HUES64 (cell line): Measurements from ENCODE around the gene MRPL16.
"Not testable (repeated sequence)": the region's sequence is repeated elsewhere in the genome, so short reads cannot be mapped to it uniquely, and the experiment has no call there.

Experiments used
- H3K27ac ChIP-seq: 2 replicates; pipeline ENCODE4 v1.7.0; 2013; ENCODE audit warnings: low read depth, low read length, inconsistent platforms
- H3K27me3 ChIP-seq: 2 replicates; pipeline ENCODE4 v1.6.1; 2013; ENCODE audit warnings: mild to moderate bottlenecking, low read length; ENCODE audit not compliant: insufficient read depth
- H3K36me3 ChIP-seq: 2 replicates; pipeline ENCODE4 v1.6.1; 2013; ENCODE audit warnings: mild to moderate bottlenecking, low read length; ENCODE audit not compliant: insufficient read depth
- H3K4me1 ChIP-seq: 2 replicates; pipeline ENCODE4 v1.6.1; 2013; ENCODE audit warnings: mild to moderate bottlenecking, low read length, moderate library complexity; ENCODE audit not compliant: insufficient read depth
- H3K4me3 ChIP-seq: 2 replicates; pipeline ENCODE4 v1.5.1; 2013; ENCODE audit warnings: mild to moderate bottlenecking, low read length, moderate library complexity
- H3K9ac ChIP-seq: 2 replicates; pipeline ENCODE4 v1.6.1; 2013; ENCODE audit warnings: mild to moderate bottlenecking, low read depth, low read length
- H3K9me3 ChIP-seq: 2 replicates; pipeline ENCODE4 v1.6.1; 2013; ENCODE audit warnings: low read depth, low read length; ENCODE audit not compliant: insufficient read depth
- WGBS: fragments of 150-250, 120-280 bp; methylation state at CpG from one replicate; pipeline ENCODE4 v1.1.7; 2013; ENCODE audit warnings: missing lambda C conversion rate; 5-methylcytosine and 5-hydroxymethylcytosine counted together

Gene MRPL16

DNA sequence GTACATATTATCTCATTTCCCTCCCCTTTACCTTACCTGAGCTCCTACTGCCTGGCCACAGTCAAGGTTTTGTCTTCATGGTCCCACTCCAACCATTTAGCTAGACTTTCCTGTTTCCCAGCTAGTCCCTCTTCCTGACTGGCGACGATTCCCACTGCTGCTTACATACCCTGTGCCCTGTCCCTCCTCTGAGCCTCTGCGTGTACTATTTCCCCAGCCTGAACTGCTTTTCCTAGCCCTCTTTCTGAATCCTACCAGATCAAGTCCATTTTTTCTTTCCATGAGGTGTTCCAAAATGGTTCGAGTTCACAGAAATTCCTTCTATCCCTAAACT lies 23.4 kb downstream of the MRPL16 start:
- no peak overlapping the region for H3K27ac ChIP-seq
- no peaks in the 10 kb centered on the region for H3K4me1 ChIP-seq
- peaks cover 70% of the 10 kb centered on the region for H3K36me3 ChIP-seq
- no peak overlapping the region for H3K4me3 ChIP-seq
- H3K9me3 ChIP-seq, result no peaks in the 10 kb centered on the region
- H3K27me3 ChIP-seq, result no peaks in the 10 kb centered on the region
- no peak overlapping the region for H3K9ac ChIP-seq
- WGBS, result 92% methylated on average over 4 of the region's 4 CpGs

DNA sequence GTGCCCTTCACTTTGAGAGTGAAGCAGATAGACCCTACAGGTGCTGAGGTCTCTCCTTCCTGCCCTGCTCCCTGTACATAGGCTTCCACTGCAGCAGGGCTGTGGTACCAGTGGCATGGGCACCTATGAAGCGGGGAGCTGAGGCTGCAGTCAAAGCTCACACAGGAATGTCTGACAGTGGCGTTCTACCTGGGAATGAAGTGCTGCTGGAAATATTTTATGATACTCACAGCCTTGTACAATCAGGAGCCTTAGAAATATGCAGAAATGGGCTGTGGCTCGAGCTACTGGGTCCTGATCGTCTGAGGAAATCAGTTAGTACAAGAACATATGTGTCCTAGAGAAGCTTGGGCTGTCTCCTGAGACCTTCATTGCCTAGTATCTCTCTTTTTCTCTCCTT lies 24.8 kb downstream of the MRPL16 start:
- 93% methylated on average over 4 of the region's 4 CpGs for WGBS
- Histone ChIP-seq H3K9me3 (no peaks in the 10 kb centered on the region), H3K4me1 (no peaks in the 10 kb centered on the region), H3K27me3 (no peaks in the 10 kb centered on the region), H3K36me3 (peaks cover 61% of the 10 kb centered on the region), H3K27ac (no peak overlapping the region), H3K9ac (no peak overlapping the region), H3K4me3 (no peak overlapping the region)

DNA sequence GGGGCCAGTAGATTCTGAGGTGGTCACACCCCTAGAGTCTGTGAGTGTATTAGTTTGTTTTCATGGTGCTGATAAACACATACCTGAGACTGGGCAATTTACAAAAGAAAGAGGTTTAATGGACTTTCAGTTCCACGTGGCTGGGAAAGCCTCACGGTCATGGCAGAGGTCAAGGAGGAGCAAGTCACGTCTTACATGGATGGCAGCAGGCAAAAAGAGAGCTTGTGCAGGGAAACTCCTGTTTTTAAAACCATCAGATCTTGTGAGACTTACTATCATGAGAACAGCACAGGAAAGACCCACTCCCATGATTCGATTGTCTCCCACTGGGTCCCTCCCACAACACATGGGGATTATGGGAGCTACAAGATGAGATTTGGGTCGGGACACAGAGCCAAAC lies 26.1 kb downstream of the MRPL16 start:
- not testable (repeated sequence) for H3K27me3 ChIP-seq, H3K9ac ChIP-seq, H3K4me1 ChIP-seq, H3K27ac ChIP-seq, H3K4me3 ChIP-seq, H3K9me3 ChIP-seq
- 87% methylated on average over 5 of the region's 5 CpGs for WGBS
- peaks cover 57% of the 10 kb centered on the region for H3K36me3 ChIP-seq

DNA sequence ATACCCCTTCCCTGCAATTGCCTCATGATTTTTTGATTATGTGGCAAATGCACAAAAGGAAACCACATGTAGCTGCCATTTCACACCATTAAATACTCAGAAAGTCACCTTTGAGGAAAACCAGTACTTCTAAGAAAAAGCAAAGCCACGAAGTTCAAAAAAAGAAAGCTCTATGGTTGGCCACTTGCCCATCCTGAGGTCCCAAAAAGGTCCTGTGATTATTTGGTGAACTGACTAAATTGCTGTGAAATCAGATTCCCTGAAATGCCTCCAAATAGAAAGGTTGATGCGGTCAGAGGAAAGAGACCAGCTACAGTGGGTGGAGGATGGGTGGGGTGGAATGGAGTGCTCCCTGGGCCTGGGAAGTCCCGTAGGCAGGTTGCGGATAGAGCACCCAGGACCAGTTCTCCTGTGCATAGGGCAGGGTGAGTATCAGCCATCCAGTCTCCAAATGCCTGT lies 26.9 kb downstream of the MRPL16 start:
- Histone ChIP-seq H3K9me3 (no peaks in the 10 kb centered on the region), H3K4me1 (no peaks in the 10 kb centered on the region), H3K4me3 (no peak overlapping the region), H3K36me3 (peaks cover 53% of the 10 kb centered on the region), H3K27ac (no peak overlapping the region), H3K27me3 (no peaks in the 10 kb centered on the region), H3K9ac (no peak overlapping the region)
- WGBS, result 95% methylated on average over 4 of the region's 4 CpGs

DNA sequence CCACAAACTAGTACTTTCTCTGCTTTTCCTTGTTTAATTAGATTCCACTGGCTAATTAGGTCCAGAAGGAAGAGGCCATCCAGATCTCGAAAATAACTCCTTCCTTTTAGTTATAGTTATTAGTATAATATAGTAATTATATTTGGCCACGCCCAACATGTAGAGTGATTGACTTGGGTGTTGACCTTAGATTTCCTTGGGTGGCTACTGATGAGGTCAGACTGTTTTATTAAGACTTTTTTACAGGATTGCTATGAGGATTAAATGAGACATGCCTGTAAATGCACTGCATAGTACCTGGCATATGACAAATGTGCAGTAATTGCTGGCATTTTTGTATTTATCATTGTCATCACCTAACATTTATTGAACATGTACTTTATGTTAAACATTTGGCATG lies 28.5 kb downstream of the MRPL16 start:
- H3K4me1 ChIP-seq, result no peaks in the 10 kb centered on the region

DNA sequence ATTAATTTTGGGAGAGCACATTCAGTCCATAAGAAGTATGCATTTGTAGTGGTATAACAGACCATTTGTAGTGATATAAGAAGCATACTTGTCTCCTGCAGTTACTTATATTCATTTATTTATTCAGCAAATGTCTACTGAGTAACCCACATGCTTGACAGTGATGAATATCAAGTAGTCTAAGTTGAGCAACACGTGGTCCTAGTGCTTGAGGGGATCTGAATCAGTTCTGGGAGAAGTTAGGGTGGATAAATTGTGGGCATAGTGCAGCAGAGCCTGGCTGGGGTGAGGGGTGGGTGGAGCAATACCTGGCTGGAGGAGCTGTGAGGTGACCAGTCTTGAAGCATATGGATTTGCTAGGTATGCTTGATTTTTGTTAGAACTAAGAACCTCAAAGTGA lies 31.1 kb downstream of the MRPL16 start:
- no peaks in the 10 kb centered on the region for H3K9me3 ChIP-seq
- H3K4me3 ChIP-seq, result no peak overlapping the region
- H3K27ac ChIP-seq, result no peak overlapping the region
- no peaks in the 10 kb centered on the region for H3K27me3 ChIP-seq
- H3K4me1 ChIP-seq, result no peaks in the 10 kb centered on the region
- peaks cover 54% of the 10 kb centered on the region for H3K36me3 ChIP-seq
- no peak overlapping the region for H3K9ac ChIP-seq
- WGBS, result 90% methylated on average over 1 of the region's 1 CpG

More for the DNA sequence above, 28.5 kb downstream of the MRPL16 start:
- Histone ChIP-seq H3K4me3 (no peak overlapping the region), H3K27me3 (no peaks in the 10 kb centered on the region), H3K9ac (no peak overlapping the region), H3K27ac (no peak overlapping the region), H3K36me3 (peaks cover 38% of the 10 kb centered on the region), H3K9me3 (no peaks in the 10 kb centered on the region)
- 100% methylated on average over 1 of the region's 2 CpGs for WGBS

DNA sequence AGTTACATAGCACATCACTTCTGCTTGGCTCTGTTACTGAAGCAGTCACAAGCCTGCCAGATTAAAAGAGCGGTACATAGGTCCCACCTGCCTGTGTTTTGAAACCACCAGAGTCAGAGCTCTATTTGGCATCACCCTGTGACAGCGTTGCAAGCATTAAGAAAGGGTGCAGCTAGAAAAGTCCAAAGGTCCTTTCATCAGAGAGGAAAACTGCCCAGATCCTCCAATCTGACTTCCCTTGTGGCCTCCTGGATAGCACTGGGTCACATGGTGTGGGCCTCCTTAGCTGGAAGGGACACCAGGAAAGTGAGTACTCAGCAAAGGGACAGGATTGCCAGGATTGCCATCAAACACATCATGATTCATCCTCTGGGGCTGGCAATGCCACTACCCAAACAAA lies 32.5 kb downstream of the MRPL16 start:
- H3K27me3 ChIP-seq, result no peaks in the 10 kb centered on the region
- H3K36me3 ChIP-seq, result peaks cover 52% of the 10 kb centered on the region
- H3K27ac ChIP-seq, result no peak overlapping the region
- no peaks in the 10 kb centered on the region for H3K9me3 ChIP-seq
- H3K4me1 ChIP-seq, result no peaks in the 10 kb centered on the region
- no peak overlapping the region for H3K9ac ChIP-seq
- 95% methylated on average over 2 of the region's 2 CpGs for WGBS
- no peak overlapping the region for H3K4me3 ChIP-seq

DNA sequence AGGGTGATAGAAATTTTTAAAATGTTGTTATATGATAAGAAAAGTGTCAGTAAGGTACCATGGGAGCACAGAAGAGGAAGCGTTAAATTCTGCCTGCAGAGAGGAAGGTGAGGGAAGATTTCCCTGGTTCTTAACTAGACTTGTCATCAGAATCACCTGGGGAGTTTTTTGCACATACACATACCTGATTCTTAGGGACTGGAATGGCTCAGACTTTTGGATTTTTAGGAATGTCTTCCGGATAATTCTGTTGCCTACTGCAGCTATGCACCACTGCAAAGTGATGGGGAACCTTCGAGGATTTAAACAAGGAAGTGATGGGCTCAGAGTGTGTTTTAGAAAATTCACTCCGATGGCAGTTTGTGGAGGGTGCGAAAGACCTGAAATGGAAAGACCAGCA lies 33.5 kb downstream of the MRPL16 start:
- WGBS, result 90% methylated on average over 5 of the region's 5 CpGs
- no peak overlapping the region for H3K4me3 ChIP-seq
- H3K27ac ChIP-seq, result no peak overlapping the region
- H3K9ac ChIP-seq, result no peak overlapping the region
- H3K27me3 ChIP-seq, result no peaks in the 10 kb centered on the region
- no peaks in the 10 kb centered on the region for H3K9me3 ChIP-seq
- no peaks in the 10 kb centered on the region for H3K4me1 ChIP-seq
- peaks cover 50% of the 10 kb centered on the region for H3K36me3 ChIP-seq

DNA sequence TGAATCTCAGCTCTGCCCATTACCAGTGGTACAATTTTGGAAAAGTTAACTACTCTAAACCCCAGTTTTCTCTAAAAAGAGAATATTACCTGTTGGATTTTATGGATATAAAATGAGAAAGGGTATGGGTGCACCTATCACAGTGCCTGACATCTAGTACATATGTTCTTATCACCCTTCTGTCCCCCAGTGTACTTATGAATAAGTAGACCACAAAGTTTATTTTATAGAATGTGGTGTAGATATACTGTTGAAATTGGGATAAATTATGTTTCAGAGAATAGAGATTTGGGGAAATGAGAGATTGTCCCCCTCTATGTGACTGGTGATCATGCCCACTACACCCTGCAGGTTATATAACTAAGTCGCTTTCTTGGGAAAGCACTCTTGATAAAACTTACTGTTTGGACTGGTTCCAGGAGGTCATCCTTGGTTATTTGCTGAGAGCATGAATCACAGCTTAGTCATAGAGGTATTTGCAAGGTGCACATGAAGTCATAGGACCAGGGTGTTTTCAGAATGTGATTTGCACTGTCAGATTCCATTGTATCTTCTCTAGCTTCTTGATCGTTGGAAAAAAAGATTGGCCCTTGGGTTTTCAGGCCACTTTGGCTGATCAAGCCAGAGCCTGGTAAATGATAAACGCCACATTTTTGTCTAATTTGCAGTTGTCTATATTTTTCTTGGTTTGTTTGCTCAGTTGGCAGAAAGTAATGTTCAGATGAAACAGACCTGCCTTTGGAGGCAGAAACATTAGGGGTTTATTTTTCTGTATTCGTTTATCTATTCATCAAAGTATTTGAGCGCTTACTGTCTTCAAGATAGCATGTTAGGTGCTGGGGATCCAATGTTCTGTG lies 34.1 kb downstream of the MRPL16 start:
- Histone ChIP-seq H3K27ac (no peak overlapping the region), H3K9ac (no peak overlapping the region), H3K4me1 (no peaks in the 10 kb centered on the region), H3K36me3 (peaks cover 46% of the 10 kb centered on the region), H3K9me3 (no peaks in the 10 kb centered on the region), H3K27me3 (no peaks in the 10 kb centered on the region), H3K4me3 (no peak overlapping the region)
- WGBS, result 92% methylated on average over 5 of the region's 5 CpGs

DNA sequence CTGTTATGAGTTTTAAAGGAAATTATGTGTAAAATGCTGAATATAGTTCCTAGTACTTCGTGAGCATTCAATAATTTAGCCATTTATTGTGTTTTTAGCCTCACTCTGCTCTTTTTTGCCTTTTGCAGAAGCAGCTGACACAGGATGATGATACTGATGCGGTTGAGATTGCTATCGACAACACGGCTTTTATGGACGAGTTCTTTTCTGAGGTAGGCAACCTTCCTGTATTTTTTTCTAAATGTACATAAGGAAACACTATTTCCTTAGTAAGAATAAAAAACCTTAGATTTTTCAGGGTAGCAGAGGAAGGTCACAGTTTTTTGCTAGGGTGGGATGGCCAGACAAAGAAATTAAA lies 37.5 kb downstream of the MRPL16 start:
- peaks cover 32% of the 10 kb centered on the region for H3K36me3 ChIP-seq
- H3K9me3 ChIP-seq, result no peaks in the 10 kb centered on the region
- H3K4me1 ChIP-seq, result no peaks in the 10 kb centered on the region
- H3K27ac ChIP-seq, result no peak overlapping the region
- H3K27me3 ChIP-seq, result no peaks in the 10 kb centered on the region
- 90% methylated on average over 3 of the region's 5 CpGs for WGBS
- H3K4me3 ChIP-seq, result no peak overlapping the region
- no peak overlapping the region for H3K9ac ChIP-seq

DNA sequence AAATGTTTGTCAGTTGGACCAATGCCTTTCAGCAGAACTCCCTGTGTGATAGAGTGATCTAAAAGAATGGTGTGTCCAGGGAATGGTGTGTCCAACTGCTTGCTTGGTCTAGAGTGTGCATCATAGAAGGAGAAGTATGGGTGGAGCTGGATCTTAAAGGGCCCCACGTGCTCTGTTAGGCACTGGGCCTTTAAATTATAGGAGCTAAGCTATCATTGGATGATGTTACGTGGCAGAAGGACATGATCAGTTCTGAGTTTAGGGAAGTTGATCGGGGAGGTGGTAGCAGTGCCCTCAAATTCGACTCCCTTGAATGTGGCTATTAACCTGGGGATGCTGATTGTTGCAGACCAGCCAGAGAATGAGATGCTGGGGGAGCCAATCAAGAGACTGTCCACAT lies 39.0 kb downstream of the MRPL16 start:
- no peaks in the 10 kb centered on the region for H3K9me3 ChIP-seq
- no peaks in the 10 kb centered on the region for H3K27me3 ChIP-seq
- H3K36me3 ChIP-seq, result peaks cover 31% of the 10 kb centered on the region
- no peak overlapping the region for H3K4me3 ChIP-seq
- H3K9ac ChIP-seq, result no peak overlapping the region
- 89% methylated on average over 4 of the region's 4 CpGs for WGBS
- H3K4me1 ChIP-seq, result no peaks in the 10 kb centered on the region
- H3K27ac ChIP-seq, result no peak overlapping the region

DNA sequence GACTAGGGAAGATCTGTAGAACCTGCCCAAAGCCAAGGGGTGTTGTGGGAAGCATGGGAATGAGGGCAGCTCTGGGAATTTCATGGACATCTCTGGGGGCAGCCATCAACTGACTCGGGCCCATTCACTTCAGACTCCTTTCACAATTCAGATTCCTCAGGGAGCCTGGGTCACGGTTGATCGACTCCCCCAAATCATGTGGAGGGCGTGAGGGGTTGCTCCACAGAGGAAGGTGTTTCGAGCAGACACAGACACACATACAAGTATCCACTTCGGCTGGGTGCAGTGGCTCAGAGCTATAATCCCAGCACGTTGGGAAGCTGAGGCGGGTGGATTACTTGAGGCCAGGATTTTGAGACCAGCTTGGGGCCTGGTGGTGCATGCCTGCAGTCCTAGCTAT lies 39.7 kb downstream of the MRPL16 start:
- 95% methylated on average over 8 of the region's 8 CpGs for WGBS
- Histone ChIP-seq H3K4me1 (no peaks in the 10 kb centered on the region), H3K27ac (no peak overlapping the region), H3K27me3 (no peaks in the 10 kb centered on the region), H3K9me3 (no peaks in the 10 kb centered on the region), H3K36me3 (peaks cover 24% of the 10 kb centered on the region), H3K9ac (no peak overlapping the region), H3K4me3 (no peak overlapping the region)
